D721Med (cell line): ENCODE measurements around the gene ZMPSTE24.
"Not testable (repeated sequence)": the region's sequence is repeated elsewhere in the genome, so short reads cannot be mapped to it uniquely, and the experiment has no call there.

Experiments
- DNase-seq: peaks from one replicate; pipeline ENCODE4 v3.0.0; 2011; ENCODE audit warnings: low spot score; ENCODE audit not compliant: insufficient read length
- FAIRE-seq: peaks from 2 replicates; lab custom pipeline; 2011; peaks lifted over from hg19 to GRCh38; lab: Jason Lieb, UNC
- TF ChIP-seq, protein P1 (sequence below): IDR thresholded peaks from 2 replicates; pipeline ENCODE4 v1.5.1; 2012; ENCODE audit warnings: mild to moderate bottlenecking, control low read depth; ENCODE audit not compliant: insufficient read depth; ENCODE audit errors: missing control alignments

The ZMPSTE24 gene

DNA sequence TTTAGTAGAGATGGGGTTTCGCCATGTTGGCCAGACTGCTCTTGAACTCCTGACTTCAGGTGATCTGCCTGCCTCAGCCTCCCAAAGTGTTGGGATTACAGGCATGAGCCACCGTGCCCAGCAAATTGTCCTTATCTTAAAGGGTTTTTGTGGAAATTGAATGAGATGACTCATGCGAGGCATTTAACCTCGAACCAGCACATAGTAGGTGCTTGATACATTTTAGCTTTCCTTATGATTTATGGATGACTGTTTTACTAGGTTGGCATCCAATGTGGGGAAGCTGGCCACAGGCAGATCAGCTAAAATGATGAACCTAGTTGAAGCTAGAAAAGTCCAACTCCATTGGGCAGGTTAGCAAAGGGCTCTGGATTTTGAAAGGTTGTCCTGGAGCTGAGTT is 60.4 kb downstream of the ZMPSTE24 start:
- TF ChIP-seq, protein P1, sequence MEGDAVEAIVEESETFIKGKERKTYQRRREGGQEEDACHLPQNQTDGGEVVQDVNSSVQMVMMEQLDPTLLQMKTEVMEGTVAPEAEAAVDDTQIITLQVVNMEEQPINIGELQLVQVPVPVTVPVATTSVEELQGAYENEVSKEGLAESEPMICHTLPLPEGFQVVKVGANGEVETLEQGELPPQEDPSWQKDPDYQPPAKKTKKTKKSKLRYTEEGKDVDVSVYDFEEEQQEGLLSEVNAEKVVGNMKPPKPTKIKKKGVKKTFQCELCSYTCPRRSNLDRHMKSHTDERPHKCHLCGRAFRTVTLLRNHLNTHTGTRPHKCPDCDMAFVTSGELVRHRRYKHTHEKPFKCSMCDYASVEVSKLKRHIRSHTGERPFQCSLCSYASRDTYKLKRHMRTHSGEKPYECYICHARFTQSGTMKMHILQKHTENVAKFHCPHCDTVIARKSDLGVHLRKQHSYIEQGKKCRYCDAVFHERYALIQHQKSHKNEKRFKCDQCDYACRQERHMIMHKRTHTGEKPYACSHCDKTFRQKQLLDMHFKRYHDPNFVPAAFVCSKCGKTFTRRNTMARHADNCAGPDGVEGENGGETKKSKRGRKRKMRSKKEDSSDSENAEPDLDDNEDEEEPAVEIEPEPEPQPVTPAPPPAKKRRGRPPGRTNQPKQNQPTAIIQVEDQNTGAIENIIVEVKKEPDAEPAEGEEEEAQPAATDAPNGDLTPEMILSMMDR = no peak
- FAIRE-seq = no peak
- DNase-seq = no peak

GRCh38 chr1:40318970-40319621 is 61.1 kb downstream of the ZMPSTE24 start:
- TF ChIP-seq, protein P1 = no peak
- FAIRE-seq = no peak
- no peak for DNase-seq

GRCh38 chr1:40331403-40331802 is 73.4 kb downstream of the ZMPSTE24 start:
- not testable (repeated sequence) for FAIRE-seq

DNA sequence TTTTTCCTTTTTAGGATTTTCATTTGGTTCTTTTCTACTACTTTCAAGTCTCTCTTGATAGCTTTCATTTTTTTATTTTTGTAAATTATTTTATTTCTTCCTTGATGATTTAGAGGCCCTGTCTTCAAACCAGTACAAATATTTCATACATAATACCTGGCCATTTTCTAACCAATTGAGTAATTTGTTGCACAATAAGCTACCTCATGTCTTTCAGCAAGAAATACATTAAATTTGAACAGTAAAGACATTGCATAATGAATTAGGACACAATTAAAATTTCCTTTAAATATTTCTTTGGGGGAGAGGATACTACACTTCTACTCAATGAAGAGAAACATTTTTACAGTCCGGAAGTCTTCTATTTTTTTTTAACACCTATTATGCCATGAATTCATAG is 74.7 kb downstream of the ZMPSTE24 start:
- TF ChIP-seq, protein P1 = no peak
- FAIRE-seq (no peak), DNase-seq (no peak)

More at GRCh38 chr1:40331403-40331802, 73.4 kb downstream of the ZMPSTE24 start:
- not testable (repeated sequence) for DNase-seq

DNA sequence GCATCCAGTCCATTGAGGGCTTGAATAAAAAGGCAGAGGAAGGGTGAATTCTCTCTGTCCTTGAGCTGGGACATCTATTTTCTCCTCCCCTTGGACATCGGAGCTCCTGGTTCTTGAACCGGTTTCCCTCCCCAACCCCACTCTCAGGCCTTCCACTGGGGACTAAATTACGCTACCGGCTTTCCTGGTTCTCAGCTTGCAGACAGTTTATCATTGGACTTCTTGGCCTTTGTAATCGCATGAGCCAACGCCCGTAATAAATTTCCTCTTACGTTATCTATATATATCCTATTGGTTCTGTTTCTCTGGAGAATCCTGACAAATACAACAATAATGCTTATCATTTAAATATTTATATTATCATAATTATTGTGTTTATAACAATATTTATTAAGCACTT is 79.4 kb downstream of the ZMPSTE24 start:
- no peak for FAIRE-seq
- TF ChIP-seq, protein P1 = no peak
- DNase-seq = no peak

GRCh38 chr1:40338745-40339419 is 80.8 kb downstream of the ZMPSTE24 start:
- peak; percentile 62 for DNase-seq
- FAIRE-seq = no peak
- TF ChIP-seq, protein P1 = peak; percentile 100

DNA sequence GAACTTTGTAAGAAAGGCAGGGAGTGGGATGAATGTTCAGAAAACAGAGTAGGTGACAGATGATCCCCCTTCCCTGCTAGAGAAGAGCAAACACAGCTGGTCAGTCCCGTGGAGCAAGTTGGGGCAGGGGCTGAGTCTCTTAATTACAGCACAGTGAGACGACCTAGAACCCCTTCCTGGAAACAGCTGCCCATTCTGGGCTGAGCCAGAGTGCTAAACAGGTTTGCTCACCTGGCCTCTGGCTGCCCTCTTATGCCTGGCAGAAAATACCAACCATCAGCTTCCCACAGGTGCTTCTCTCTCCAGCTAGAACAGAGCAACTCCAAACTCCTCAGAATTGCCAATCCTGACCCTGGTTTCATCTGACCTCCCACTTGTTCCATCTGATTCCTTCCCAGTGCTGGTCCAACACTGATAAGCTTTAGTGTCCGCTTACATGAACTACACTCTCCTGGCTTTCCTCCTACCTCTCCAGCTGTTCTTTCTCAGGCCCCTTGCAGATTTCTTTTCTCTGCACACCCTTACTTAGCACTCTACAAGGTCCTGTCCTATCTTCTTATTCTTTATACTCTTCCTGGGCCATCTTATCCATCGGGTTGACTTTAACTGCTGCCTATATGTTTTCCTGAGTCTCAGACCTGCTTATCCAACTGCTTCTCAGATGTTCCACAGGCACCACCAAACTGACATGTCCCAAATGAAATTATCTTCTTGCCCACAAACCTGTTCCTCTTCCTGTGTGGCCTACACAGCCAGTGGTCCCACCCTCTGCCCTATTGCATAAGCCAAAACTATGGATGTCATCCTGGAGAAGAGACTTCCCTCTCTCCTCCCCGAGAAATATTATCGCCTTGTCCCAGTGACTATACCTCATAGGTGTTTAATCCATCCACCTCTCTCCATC is 81.6 kb downstream of the ZMPSTE24 start:
- FAIRE-seq (no peak), DNase-seq (no peak)
- TF ChIP-seq, protein P1 = no peak
